ENCODE data around the gene COL18A1. TPM values are rescaled to one million over a fixed set of nuclear protein-coding genes. Genes with fewer than 3 reads are reported as not detected.
A peak's percentile ranks its signal among the peaks of the same experiment; 100 is the strongest.

Gene COL18A1
- total and polyA plus RNA-seq, 9 of the 15 experiments (the other 6 are each of a cell fraction or from before 2014, with no cell fraction given): 0.14 to 16.4 (median 2.0) TPM

- TF ChIP-seq STAG1 (CRISPR knock-in tag; IDR thresholded peaks at IDR 0.05; ENCODE audit: borderline replicate concordance) (peak; percentile 94), TFAP4 (CRISPR knock-in tag; IDR thresholded peaks at IDR 0.05; ENCODE audit: borderline replicate concordance) (peak; percentile 68; the same call in 1 of the 2 replicates), SREBF1 (IDR thresholded peaks at IDR 0.05; ENCODE audit: borderline replicate concordance, low read depth, low read length) (no peak), LCOR (CRISPR knock-in tag; IDR thresholded peaks at IDR 0.05) (0 out of 2 replicates have a peak, but pooled peaks have one; percentile 59), FIP1L1 (IDR thresholded peaks at IDR 0.05; ENCODE audit: low read depth, low read length, poor library complexity, severe bottlenecking) (peak; percentile 58), ZNF253 (CRISPR knock-in tag; conservative IDR thresholded peaks at IDR 0.05) (no peak), RB1 (IDR thresholded peaks at IDR 0.05; ENCODE audit: low read depth) (peak; percentile 82), BMI1 (IDR thresholded peaks at IDR 0.05; ENCODE audit: low read length) (no peak), SFPQ (IDR thresholded peaks at IDR 0.05; ENCODE audit: low read depth, low read length) (no peak), GABPB1 (CRISPR knock-in tag; IDR thresholded peaks at IDR 0.05) (peak; percentile 72; the same call in 1 of the 2 replicates), CTCFL (IDR thresholded peaks at IDR 0.05; ENCODE audit: borderline replicate concordance, insufficient read depth, low read depth, low read length, poor library complexity, severe bottlenecking) (peak; percentile 65)
- TF ChIP-seq, protein P1, sequence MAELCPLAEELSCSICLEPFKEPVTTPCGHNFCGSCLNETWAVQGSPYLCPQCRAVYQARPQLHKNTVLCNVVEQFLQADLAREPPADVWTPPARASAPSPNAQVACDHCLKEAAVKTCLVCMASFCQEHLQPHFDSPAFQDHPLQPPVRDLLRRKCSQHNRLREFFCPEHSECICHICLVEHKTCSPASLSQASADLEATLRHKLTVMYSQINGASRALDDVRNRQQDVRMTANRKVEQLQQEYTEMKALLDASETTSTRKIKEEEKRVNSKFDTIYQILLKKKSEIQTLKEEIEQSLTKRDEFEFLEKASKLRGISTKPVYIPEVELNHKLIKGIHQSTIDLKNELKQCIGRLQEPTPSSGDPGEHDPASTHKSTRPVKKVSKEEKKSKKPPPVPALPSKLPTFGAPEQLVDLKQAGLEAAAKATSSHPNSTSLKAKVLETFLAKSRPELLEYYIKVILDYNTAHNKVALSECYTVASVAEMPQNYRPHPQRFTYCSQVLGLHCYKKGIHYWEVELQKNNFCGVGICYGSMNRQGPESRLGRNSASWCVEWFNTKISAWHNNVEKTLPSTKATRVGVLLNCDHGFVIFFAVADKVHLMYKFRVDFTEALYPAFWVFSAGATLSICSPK (IDR thresholded peaks at IDR 0.05; ENCODE audit: borderline replicate concordance): no peak
- TF ChIP-seq, protein P2, sequence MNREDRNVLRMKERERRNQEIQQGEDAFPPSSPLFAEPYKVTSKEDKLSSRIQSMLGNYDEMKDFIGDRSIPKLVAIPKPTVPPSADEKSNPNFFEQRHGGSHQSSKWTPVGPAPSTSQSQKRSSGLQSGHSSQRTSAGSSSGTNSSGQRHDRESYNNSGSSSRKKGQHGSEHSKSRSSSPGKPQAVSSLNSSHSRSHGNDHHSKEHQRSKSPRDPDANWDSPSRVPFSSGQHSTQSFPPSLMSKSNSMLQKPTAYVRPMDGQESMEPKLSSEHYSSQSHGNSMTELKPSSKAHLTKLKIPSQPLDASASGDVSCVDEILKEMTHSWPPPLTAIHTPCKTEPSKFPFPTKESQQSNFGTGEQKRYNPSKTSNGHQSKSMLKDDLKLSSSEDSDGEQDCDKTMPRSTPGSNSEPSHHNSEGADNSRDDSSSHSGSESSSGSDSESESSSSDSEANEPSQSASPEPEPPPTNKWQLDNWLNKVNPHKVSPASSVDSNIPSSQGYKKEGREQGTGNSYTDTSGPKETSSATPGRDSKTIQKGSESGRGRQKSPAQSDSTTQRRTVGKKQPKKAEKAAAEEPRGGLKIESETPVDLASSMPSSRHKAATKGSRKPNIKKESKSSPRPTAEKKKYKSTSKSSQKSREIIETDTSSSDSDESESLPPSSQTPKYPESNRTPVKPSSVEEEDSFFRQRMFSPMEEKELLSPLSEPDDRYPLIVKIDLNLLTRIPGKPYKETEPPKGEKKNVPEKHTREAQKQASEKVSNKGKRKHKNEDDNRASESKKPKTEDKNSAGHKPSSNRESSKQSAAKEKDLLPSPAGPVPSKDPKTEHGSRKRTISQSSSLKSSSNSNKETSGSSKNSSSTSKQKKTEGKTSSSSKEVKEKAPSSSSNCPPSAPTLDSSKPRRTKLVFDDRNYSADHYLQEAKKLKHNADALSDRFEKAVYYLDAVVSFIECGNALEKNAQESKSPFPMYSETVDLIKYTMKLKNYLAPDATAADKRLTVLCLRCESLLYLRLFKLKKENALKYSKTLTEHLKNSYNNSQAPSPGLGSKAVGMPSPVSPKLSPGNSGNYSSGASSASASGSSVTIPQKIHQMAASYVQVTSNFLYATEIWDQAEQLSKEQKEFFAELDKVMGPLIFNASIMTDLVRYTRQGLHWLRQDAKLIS (CRISPR knock-in tag; IDR thresholded peaks at IDR 0.05): no peak
- TF ChIP-seq, protein P3, sequence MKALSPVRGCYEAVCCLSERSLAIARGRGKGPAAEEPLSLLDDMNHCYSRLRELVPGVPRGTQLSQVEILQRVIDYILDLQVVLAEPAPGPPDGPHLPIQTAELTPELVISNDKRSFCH (CRISPR knock-in tag; IDR thresholded peaks at IDR 0.05): no peak
- TF ChIP-seq, protein P3 (tag; IDR thresholded peaks at IDR 0.05): peak; percentile 87
Measured at GRCh38 chr21:45439161-45439872, 34.4 kb downstream of the COL18A1 start (continued).
